Astrocyte (in vitro differentiated cells and primary cell): Measurements from ENCODE around the gene ESM1.
A peak's percentile ranks its signal among the peaks of the same experiment; 100 is the strongest.

Experiments used
- EZH2 ChIP-seq: IDR thresholded peaks from 2 replicates; pipeline ENCODE4 v1.6.1; 2012; ENCODE audit warnings: mild to moderate bottlenecking, low read length, inconsistent platforms; ENCODE audit not compliant: insufficient read depth
- TF ChIP-seq, protein P1 (sequence below): IDR thresholded peaks from 2 replicates; pipeline ENCODE4 v1.5.1; 2011; ENCODE audit warnings: low read depth, mild to moderate bottlenecking, inconsistent platforms, low read length, moderate library complexity; ENCODE audit not compliant: insufficient read depth

DNA sequence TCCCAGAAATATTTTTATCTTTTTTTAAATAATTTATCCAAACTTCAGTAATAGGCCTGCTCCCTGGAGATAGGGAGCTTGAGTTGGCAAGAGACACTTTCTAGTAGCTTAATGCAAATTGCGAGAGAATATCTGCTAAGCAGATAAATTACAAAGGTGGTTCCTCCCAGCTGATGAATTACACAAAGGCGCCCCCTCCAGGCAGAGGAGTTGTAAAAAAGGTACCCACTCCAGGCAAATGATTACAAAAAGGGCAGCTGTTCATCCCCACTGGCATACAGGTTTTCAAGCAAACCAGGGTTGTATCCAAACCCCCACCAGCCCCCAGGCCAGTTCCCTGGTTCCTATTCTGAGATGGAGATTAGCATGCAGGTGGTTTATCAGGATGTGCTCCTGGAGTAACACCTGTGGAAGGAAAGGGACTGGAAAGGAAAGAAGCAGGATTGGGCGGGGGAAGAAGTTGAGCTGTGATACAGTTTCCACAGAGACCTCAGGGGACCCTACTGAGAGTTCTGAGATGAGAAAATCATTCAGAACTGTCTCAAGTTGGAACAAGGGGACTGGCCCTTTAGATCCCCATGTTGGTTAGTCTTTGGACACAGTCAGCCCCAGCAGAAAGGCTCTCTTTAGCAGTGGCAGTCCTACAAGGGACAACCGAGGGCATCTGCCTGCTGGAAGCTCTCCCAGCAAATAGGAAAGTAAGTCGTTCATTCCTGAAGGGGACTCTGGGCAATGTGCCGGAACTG is 25.5 kb downstream of the ESM1 start:
- TF ChIP-seq, protein P1, sequence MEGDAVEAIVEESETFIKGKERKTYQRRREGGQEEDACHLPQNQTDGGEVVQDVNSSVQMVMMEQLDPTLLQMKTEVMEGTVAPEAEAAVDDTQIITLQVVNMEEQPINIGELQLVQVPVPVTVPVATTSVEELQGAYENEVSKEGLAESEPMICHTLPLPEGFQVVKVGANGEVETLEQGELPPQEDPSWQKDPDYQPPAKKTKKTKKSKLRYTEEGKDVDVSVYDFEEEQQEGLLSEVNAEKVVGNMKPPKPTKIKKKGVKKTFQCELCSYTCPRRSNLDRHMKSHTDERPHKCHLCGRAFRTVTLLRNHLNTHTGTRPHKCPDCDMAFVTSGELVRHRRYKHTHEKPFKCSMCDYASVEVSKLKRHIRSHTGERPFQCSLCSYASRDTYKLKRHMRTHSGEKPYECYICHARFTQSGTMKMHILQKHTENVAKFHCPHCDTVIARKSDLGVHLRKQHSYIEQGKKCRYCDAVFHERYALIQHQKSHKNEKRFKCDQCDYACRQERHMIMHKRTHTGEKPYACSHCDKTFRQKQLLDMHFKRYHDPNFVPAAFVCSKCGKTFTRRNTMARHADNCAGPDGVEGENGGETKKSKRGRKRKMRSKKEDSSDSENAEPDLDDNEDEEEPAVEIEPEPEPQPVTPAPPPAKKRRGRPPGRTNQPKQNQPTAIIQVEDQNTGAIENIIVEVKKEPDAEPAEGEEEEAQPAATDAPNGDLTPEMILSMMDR = peak; percentile 4
- TF ChIP-seq EZH2 = no peak
